Measurements from ENCODE around the gene RERG.

DNA sequence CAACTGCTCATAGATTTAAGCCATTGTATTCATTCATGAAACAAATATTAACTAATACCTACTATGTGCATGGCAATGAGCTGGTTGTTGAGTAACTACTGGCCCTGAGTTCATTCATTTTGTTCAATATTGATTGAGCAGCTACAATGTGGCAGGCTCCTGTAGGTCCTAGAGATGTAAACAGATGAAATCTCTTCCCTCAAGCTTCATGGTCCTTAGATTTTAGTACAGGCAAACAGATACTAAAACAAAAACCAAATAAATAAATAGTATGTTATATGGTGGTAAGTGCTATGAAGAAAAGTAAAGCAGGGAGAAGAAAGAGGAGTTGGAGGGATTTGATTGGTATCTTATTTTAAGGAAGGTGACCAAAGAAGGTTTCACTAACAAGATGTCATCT, 77.8 kb downstream of the RERG start:
- TF ChIP-seq POLR2A (IDR thresholded peaks at IDR 0.05; ENCODE audit: low read length) (no peak), GATA1 (IDR thresholded peaks at IDR 0.05; ENCODE audit: low read depth, low read length) (no peak)
